HG02970 (cell line): Measurements from ENCODE around the gene SLC19A3.
"Not testable (repeated sequence)": the region's sequence is repeated elsewhere in the genome, so short reads cannot be mapped to it uniquely, and the experiment has no call there.

Experiments used
- ATAC-seq: cut with Tn5 transposase; IDR thresholded peaks from one replicate; pipeline ENCODE4 v1.9.1; 2021; ENCODE audit warnings: mild to moderate bottlenecking, moderate library complexity, moderate number of reproducible peaks; ENCODE audit not compliant: unreplicated experiment, low FRiP score

The SLC19A3 gene

GRCh38 chr2:227706859-227707258 lies 11.0 kb downstream of the SLC19A3 start:
- ATAC-seq, result no peak

GRCh38 chr2:227703961-227704360 lies 13.9 kb downstream of the SLC19A3 start:
- ATAC-seq, result no peak

GRCh38 chr2:227703280-227703732 lies 14.5 kb downstream of the SLC19A3 start:
- no peak for ATAC-seq

- no peak for ATAC-seq
Measured at GRCh38 chr2:227701556-227701955, 16.3 kb downstream of the SLC19A3 start.

GRCh38 chr2:227696990-227697679 lies 20.7 kb downstream of the SLC19A3 start:
- no peak for ATAC-seq

- ATAC-seq, result no peak
Measured at GRCh38 chr2:227687189-227687588, 30.6 kb downstream of the SLC19A3 start.

GRCh38 chr2:227684258-227684657 lies 33.6 kb downstream of the SLC19A3 start:
- ATAC-seq, result no peak

GRCh38 chr2:227677928-227678327 lies 39.9 kb downstream of the SLC19A3 start:
- ATAC-seq, result no peak

- ATAC-seq, result no peak
Measured at GRCh38 chr2:227674485-227674884, 43.3 kb downstream of the SLC19A3 start.

- not testable (repeated sequence) for ATAC-seq
Measured at GRCh38 chr2:227673620-227674019, 44.2 kb downstream of the SLC19A3 start.

GRCh38 chr2:227671170-227671905 lies 46.5 kb downstream of the SLC19A3 start:
- no peak for ATAC-seq

GRCh38 chr2:227666631-227667170 lies 51.1 kb downstream of the SLC19A3 start, which contains the start of gene SCYGR5:
TSS of gene SCYGR5 (plus strand) at chr2:227666804. CDS start at chr2:227666804, 0 bp downstream.
- ATAC-seq, result not testable (repeated sequence)

- ATAC-seq, result no peak
Measured at GRCh38 chr2:227665189-227665940, 52.5 kb downstream of the SLC19A3 start.

GRCh38 chr2:227661827-227662226 lies 56.0 kb downstream of the SLC19A3 start:
- no peak for ATAC-seq

- ATAC-seq, result no peak
Measured at GRCh38 chr2:227661025-227661649, 56.7 kb downstream of the SLC19A3 start.

GRCh38 chr2:227657199-227657845 lies 60.5 kb downstream of the SLC19A3 start:
- ATAC-seq, result no peak

GRCh38 chr2:227655454-227655853 lies 62.4 kb downstream of the SLC19A3 start:
- ATAC-seq, result no peak

GRCh38 chr2:227654426-227654825 lies 63.4 kb downstream of the SLC19A3 start:
- no peak for ATAC-seq

- ATAC-seq, result no peak
Measured at GRCh38 chr2:227653419-227653818, 64.4 kb downstream of the SLC19A3 start.
